Stimulated activated CD8-positive, alpha-beta memory T cell treated with anti-CD3 and anti-CD28 coated beads, Interleukin-15, amount 100 ng/mL, for 48 hours (primary cell): ENCODE measurements around the gene GNS.

Source experiments
- DNase-seq, 2 donors: peaks; one replicate each; pipeline ENCODE4 v3.0.0-alpha.2; 2020; ENCODE audit warnings: low read depth in 2 of 2

GNS gene

GRCh38 chr12:64673490-64674169 is 85.6 kb downstream of the GNS start:
- no peak for DNase-seq

- no peak for DNase-seq
Observed at GRCh38 chr12:64672925-64673409, 86.2 kb downstream of the GNS start.

- no peak for DNase-seq
Observed at GRCh38 chr12:64671681-64672080, 87.5 kb downstream of the GNS start.

GRCh38 chr12:64670919-64671639 is 88.1 kb downstream of the GNS start:
- DNase-seq, result no peak

GRCh38 chr12:64670019-64670418 is 89.2 kb downstream of the GNS start:
- DNase-seq, result no peak

- DNase-seq, result no peak
Observed at GRCh38 chr12:64669270-64669842, 89.8 kb downstream of the GNS start.

GRCh38 chr12:64667793-64668192 is 91.4 kb downstream of the GNS start:
- no peak for DNase-seq

GRCh38 chr12:64666054-64666914 is 92.9 kb downstream of the GNS start:
- DNase-seq, result no peak

GRCh38 chr12:64665514-64665913 is 93.7 kb downstream of the GNS start:
- DNase-seq, result no peak
